HG03095 (cell line): ENCODE measurements around the gene YWHAE.
"Not testable (repeated sequence)": the region's sequence is repeated elsewhere in the genome, so short reads cannot be mapped to it uniquely, and the experiment has no call there.

Experiments used
- ATAC-seq: cut with Tn5 transposase; IDR thresholded peaks from one replicate; pipeline ENCODE4 v1.9.1; 2021; ENCODE audit warnings: moderate library complexity; ENCODE audit not compliant: unreplicated experiment

Gene YWHAE

GRCh38 chr17:1399679-1400512 is at the start of gene YWHAE:
Gene YWHAE (minus strand): TSS chr17:1400222. CDS start chr17:1400110, 112 bp downstream.
- ATAC-seq: peak; percentile 89

DNA sequence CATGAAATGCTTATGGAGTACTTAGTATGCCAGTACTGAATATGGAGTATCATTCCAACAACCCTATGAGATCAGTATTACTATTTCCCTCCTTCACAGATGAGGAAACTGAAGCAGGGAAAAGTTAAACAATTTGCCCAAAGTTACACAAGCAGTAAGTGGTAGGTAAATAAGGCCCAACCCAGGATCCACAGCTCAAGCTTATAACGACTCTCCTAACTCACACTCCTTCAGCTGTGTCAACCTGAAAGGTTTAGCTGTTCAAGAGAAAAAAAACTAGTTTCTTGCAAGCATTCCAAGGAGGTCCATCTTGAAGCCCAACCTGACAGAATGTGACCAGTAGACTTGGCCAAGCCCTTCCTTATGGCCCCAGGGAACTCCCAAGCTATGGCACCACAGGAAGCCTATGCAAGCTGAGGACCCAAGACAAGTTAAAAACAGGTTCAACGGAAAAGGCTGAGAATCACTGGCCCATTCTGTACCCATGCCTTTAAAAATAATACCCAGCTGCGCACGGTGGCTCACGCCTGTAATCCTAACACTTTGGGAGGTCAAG is 49.5 kb upstream of the YWHAE start:
- no peak for ATAC-seq

DNA sequence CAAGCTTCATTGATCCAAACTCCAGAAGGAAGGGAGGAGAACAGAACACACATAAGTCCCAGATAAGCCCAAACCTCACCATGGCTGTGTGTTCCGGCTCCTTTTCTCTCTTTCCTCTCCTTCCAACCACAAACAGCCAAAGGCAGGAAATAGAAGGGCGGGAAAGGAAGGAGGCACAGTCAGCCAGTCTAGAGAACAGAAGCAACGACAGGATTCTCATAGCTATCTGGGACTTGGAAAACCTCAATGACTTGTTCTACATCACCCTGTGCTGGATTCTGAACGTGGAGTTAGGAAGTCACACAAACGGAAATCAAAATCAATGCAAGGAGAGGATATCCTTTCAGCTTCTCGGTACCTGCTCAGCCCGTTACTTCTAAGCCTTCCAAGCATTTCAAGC is 47.0 kb upstream of the YWHAE start:
- ATAC-seq: no peak

DNA sequence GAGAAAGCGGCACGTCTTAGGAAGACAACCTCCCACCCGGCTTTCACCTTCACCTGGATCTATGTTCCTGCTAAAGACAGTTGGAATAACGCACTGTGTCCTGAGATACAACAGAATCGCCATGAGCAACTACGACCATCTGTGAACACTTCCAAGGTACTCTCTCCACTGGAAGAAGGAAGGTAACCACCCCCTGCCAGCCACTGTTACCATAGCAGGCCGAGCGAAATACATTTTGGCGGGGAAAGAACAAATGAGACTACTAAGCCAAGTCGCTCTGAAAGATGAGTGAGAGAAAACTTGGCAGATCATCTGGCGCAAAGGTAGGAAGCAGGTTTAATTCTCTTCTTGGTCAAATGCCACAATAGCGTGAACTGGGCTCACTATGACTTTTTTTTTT is 46.2 kb upstream of the YWHAE start:
- ATAC-seq: no peak

- not testable (repeated sequence) for ATAC-seq
Observed at GRCh38 chr17:1445695-1446094, 45.7 kb upstream of the YWHAE start.

- not testable (repeated sequence) for ATAC-seq
Observed at GRCh38 chr17:1442721-1443120, 42.7 kb upstream of the YWHAE start.

- no peak for ATAC-seq
Observed at GRCh38 chr17:1442187-1442586, 42.2 kb upstream of the YWHAE start.

DNA sequence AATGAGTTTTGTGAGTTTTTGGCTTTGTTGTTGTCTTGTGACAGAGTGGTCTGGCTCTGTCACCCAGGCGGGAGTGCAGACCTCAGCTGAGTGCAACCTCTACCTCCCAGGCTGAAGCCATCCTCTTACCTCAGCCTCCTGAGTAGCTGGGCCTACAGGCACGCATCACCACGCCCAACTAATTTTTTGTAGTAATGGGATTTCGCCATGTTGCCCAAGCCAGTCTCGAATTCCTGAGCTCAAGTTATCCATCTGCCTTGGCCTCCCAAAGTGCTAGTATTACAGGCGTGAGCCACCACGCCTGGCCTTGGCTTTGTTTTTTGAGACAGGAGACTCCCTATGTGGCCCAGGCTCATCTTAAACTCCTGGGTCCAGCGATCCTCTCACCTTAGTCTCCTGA is 40.9 kb upstream of the YWHAE start:
- no peak for ATAC-seq

GRCh38 chr17:1438593-1439083 is 38.6 kb upstream of the YWHAE start:
- no peak for ATAC-seq

- ATAC-seq: no peak
Observed at GRCh38 chr17:1435326-1435725, 35.3 kb upstream of the YWHAE start.

DNA sequence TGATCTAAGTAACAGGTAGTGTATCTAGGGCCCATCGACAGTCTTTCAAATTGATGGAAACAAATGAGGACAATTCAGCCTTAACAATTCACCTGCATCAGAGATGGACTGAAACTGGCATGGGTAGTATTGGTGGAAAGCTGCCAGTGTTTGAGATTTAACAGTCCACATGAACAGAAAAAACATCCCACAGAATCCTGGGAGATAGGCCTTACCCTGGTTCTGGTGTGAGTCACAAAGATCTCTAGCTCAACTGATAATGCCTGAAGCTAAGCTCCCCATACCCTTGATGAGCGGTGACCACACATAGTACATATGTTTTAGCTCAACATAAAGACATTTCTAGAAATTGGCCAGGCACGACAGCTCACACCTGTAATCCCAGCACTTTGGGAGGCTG is 34.1 kb upstream of the YWHAE start:
- no peak for ATAC-seq

DNA sequence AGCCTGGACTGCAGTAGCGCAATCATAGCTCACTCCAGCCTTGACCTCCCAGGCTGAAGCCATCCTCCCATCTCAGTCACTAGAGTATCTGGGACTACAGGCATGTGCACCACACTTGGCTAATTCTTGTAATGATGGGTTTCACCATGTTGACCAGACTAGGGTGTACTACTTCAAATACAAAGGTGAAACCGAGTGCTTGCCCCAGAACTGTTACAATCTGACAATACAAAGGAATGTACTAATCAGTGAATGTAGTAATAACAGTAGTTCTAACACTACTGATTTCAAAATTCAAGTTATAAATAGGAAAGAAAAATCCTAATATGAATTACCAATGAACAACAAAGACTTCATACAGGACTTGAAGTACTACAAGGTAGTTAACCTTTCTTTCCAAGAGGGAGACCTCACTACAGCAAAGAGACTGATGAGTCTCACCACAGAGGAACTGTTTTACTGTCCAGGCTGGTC is 31.6 kb upstream of the YWHAE start:
- no peak for ATAC-seq

GRCh38 chr17:1423456-1424135 is 23.6 kb upstream of the YWHAE start:
- no peak for ATAC-seq

DNA sequence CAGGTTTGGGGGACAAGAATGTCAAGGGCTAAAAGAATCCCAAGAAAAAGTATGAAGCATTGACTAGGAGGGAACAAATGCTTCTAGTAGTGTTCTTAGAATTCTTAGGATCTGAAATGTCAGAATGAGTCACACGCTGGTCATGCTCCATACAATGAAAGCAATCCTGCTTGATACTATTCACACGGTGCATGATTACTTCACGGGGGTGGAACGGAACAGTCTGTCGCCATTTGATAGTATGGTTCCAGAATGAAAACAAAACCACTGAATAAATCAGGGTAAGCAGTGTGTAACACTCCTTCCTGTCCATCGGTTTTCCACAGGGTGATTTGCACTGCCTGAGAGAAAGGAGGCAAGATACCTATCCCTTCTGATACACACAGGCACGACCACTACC is 22.9 kb upstream of the YWHAE start:
- ATAC-seq: no peak

GRCh38 chr17:1421470-1421869 is 21.4 kb upstream of the YWHAE start:
- ATAC-seq: no peak

- no peak for ATAC-seq
Observed at GRCh38 chr17:1420981-1421380, 21.0 kb upstream of the YWHAE start.

DNA sequence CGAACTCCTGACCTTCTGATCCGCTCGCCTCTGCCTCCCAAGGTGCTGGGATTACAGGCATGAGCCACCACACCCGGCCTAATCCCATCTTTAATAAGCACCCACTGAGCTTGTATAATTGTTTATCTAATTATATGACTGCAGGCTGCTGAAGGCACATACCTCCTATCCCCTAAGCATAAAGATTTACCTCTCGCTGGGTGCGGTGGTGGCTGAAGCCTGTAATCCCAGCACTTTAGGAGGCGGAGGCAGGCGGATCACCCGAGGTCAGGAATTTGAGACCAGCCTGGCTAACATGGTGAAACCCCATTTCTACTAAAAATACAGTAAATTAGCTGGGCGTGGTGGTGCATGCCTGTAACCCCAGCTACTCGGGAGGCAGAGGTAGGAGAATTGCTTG is 20.1 kb upstream of the YWHAE start:
- ATAC-seq: no peak

- ATAC-seq: not testable (repeated sequence)
Observed at GRCh38 chr17:1418476-1418875, 18.5 kb upstream of the YWHAE start.

GRCh38 chr17:1416414-1416813 is 16.4 kb upstream of the YWHAE start:
- ATAC-seq: no peak

DNA sequence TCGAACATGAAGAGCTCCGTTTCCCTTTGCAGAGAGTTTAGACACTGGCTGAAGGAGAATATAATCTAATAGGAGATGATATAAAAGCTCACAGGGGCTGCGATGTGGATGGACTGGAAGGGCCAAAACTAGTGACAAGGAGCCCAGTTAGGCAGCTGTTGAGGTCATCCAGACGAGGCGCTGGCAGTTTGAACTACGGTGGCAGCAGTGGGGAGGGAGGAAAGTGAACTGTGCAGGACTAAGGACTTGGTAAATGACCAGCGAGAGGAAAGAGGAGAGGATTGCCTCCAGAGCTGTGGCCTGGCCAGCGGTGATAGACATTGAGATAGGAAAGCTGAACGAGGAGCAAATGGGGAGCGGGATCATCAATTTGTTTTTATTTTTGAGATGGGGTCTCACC is 14.6 kb upstream of the YWHAE start:
- no peak for ATAC-seq

GRCh38 chr17:1414001-1414574 is 14.1 kb upstream of the YWHAE start:
- ATAC-seq: no peak
